ENCODE data around the gene PRRG3. TPM values are rescaled to one million over a fixed set of nuclear protein-coding genes. Genes with fewer than 3 reads are reported as not detected.

PRRG3 gene
- total and polyA plus RNA-seq, 2 donors (not counting 1 experiment from before 2014, with no cell fraction given): not detected

- 100% methylated on average over 1 of the region's 5 CpGs for WGBS (ENCODE audit: insufficient coverage)
- CTCF ChIA-PET: no interaction called here
- no peak overlapping the region for H3K4me3 ChIP-seq (ENCODE audit: control extremely low read depth in 1 of 5, extremely low read depth in 1 of 5, insufficient read depth in 1 of 5, low read depth in 2 of 5, low read length in 4 of 5)
Measured at GRCh38 chrX:151752847-151753246, 57.6 kb downstream of the PRRG3 start.

More at GRCh38 chrX:151752847-151753246, 57.6 kb downstream of the PRRG3 start:
- no peaks in the 10 kb centered on the region for H3K79me2 ChIP-seq (ENCODE audit: control insufficient read depth, insufficient read depth, low read length)
- DNase-seq: no peak
- no peaks in the 10 kb centered on the region for H3K9me3 ChIP-seq (ENCODE audit: control extremely low read depth in 1 of 3, control insufficient read depth in 2 of 3, insufficient read depth in 1 of 3, low read length in 2 of 3)
- no peak overlapping the region for H3K4me3 Mint-ChIP-seq
- intact Hi-C loops (cut with micrococcal nuclease): no loop called here
- H3K27me3 Mint-ChIP-seq: peaks cover 3% of the 10 kb centered on the region
- H3K4me1 ChIP-seq (ENCODE audit: control insufficient read depth in 2 of 2, insufficient read depth in 2 of 2, low read length in 2 of 2): no peaks in the 10 kb centered on the region
- H2AFZ ChIP-seq (ENCODE audit: insufficient read depth, low read depth, low read length, poor library complexity, severe bottlenecking): no peak overlapping the region
- H3K36me3 ChIP-seq (replicated peaks in 1 of 2; ENCODE audit: control extremely low read depth in 1 of 2, control insufficient read depth in 1 of 2, extremely low read depth in 1 of 2, insufficient read depth in 2 of 2, low read length in 1 of 2): no peaks in the 10 kb centered on the region
- H3K9me3 Mint-ChIP-seq (ENCODE audit: insufficient read depth): no peaks in the 10 kb centered on the region
- no peak for TF ChIP-seq EZH2 (IDR thresholded peaks at IDR 0.05; ENCODE audit: borderline replicate concordance, insufficient read depth, low read depth, low read length, poor library complexity, severe bottlenecking)
- no peak for TF ChIP-seq CTCF (IDR thresholded peaks at IDR 0.05)
- no peak overlapping the region for H3K27ac Mint-ChIP-seq
- no peak overlapping the region for H3K9ac ChIP-seq (ENCODE audit: low read length)
- no peaks in the 10 kb centered on the region for H3K4me1 Mint-ChIP-seq
- no peak overlapping the region for H3K27ac ChIP-seq (ENCODE audit: low read length in 2 of 2)
- no peak for ATAC-seq (ENCODE audit: low read depth)
- H3K4me2 ChIP-seq (replicated peaks; ENCODE audit: low read depth, low read length, poor library complexity, severe bottlenecking): no peak overlapping the region
- no peaks in the 10 kb centered on the region for H3K27me3 ChIP-seq (replicated peaks in 1 of 4; ENCODE audit: control extremely low read depth in 1 of 4, control insufficient read depth in 3 of 4, insufficient read depth in 4 of 4, low read length in 3 of 4)
- POLR2A ChIA-PET: no interaction called here
- H4K20me1 ChIP-seq (ENCODE audit: control insufficient read depth, insufficient read depth, low read length, poor library complexity, severe bottlenecking): no peaks in the 10 kb centered on the region

All from B cell (primary cell).